ENCODE results near the gene CEP20.
"Not testable (repeated sequence)": the region's sequence is repeated elsewhere in the genome, so short reads cannot be mapped to it uniquely, and the experiment has no call there.

CEP20 gene

GRCh38 chr16:15855704-15856003, 32.7 kb downstream of the CEP20 start:
- no peak overlapping the region for H3K4me3 ChIP-seq (ENCODE audit: low read depth, low read length)
- no peak for DNase-seq (ENCODE audit: low read depth)
- TF ChIP-seq, protein P1, sequence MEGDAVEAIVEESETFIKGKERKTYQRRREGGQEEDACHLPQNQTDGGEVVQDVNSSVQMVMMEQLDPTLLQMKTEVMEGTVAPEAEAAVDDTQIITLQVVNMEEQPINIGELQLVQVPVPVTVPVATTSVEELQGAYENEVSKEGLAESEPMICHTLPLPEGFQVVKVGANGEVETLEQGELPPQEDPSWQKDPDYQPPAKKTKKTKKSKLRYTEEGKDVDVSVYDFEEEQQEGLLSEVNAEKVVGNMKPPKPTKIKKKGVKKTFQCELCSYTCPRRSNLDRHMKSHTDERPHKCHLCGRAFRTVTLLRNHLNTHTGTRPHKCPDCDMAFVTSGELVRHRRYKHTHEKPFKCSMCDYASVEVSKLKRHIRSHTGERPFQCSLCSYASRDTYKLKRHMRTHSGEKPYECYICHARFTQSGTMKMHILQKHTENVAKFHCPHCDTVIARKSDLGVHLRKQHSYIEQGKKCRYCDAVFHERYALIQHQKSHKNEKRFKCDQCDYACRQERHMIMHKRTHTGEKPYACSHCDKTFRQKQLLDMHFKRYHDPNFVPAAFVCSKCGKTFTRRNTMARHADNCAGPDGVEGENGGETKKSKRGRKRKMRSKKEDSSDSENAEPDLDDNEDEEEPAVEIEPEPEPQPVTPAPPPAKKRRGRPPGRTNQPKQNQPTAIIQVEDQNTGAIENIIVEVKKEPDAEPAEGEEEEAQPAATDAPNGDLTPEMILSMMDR (IDR thresholded peaks at IDR 0.05; ENCODE audit: control insufficient read depth, extremely low read depth, insufficient read depth): no peak

GRCh38 chr16:15854906-15855703, 33.3 kb downstream of the CEP20 start:
- H3K4me3 ChIP-seq (ENCODE audit: low read depth, low read length): no peak overlapping the region
- TF ChIP-seq, protein P1 (IDR thresholded peaks at IDR 0.05; ENCODE audit: control insufficient read depth, extremely low read depth, insufficient read depth): no peak
- DNase-seq (ENCODE audit: low read depth): no peak

DNA sequence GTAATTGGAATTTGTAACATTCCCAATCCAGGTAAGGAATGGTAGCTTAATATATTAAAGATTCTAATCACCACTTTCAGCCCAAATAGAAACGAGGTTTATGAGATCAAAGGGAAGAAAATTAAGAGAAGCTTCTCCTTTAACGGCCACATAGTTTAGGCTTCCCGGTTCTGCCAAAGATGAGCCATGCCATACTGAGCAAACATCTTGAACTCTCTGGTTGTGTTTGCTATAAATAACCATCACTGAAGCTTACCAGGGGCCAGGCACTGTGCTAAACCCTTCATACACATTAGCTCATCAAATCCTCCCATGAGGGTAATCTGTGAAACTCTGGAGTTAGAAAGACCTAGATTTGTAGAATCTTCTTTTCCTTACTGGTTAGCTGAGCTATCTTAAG, 34.3 kb downstream of the CEP20 start:
- TF ChIP-seq, protein P1 (IDR thresholded peaks at IDR 0.05; ENCODE audit: control insufficient read depth, extremely low read depth, insufficient read depth): no peak

DNA sequence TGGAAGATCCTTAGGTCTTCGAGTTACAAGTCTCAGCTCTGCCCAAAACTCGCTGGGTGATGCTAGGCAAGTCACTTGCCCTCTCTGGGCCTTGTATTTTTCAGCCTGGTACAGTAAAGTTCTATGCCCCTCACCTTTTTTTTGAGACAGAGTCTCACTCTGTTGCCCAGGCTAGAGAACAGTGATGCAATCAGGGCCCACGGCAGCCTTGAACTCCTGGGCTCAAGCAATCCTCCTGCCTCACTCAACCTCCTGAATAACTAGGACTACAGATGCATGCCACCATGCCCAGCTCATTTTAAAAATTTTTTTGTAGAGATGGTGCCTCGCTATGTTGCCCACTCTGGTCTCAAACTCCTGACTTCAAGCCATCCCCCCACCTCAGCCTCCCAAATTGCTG, 35.4 kb downstream of the CEP20 start:
- no peak for DNase-seq (ENCODE audit: low read depth)
- no peak overlapping the region for H3K4me3 ChIP-seq (ENCODE audit: low read depth, low read length)
- TF ChIP-seq, protein P1 (IDR thresholded peaks at IDR 0.05; ENCODE audit: control insufficient read depth, extremely low read depth, insufficient read depth): no peak

More for the DNA sequence above, 34.3 kb downstream of the CEP20 start:
- no peak overlapping the region for H3K4me3 ChIP-seq (ENCODE audit: low read depth, low read length)
- DNase-seq (ENCODE audit: low read depth): no peak

DNA sequence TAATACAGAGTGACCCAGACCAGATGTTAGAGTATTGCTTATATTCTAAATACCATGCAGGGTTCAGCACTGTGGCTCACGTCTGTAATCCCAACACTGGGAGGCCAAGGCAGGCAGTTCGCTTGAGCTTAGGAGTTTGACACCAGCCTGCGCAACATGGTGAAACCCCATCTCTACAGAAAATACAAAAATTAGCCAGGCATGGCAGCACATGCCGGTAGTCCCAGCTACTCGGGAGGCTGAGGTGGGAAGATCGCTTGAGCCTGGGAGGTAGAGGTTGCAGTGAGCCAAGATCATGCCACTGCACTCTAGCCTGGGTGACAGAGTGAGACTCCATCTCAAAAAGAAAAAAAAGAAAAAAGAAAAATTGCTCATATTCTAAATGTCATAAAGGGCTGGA, 37.8 kb downstream of the CEP20 start:
- not testable (repeated sequence) for H3K4me3 ChIP-seq (ENCODE audit: low read depth, low read length); DNase-seq (ENCODE audit: low read depth)

DNA sequence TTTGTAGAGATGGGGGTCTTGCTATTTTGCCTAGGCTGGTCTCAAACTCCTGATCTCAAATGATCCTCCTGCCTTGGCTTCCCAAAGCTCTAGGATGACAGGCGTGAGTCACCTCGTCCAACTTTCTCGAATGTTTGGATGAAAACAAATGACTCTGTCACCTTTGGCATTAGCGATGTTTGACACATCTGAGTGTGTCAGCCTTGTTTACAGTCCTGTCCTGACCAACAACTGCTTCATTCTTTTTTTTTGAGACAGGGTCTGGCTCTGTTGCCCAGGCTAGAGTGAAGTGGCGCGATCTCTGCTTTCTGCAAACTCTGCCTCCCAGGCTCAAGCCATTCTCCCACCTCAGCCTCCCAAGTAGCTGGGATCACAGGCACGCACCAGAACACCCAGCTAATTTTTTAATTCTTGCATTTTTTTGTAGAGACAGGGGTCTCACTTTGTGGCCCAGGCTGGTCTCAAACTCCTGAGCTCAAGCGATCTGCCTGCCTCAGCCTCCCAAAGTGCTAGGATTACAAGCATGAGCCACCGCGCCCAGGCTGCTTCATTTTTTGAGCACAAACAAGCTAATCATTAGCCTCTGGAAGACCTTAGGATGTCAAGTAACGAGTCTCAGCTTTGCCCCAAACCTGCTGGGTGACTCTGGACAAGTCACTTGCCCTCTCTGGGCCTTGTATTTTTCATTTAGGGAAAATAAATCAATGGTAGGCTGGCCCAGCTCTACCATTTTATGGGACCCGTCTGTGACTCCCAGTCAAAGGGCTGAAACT, 39.0 kb downstream of the CEP20 start:
- no peak for DNase-seq (ENCODE audit: low read depth)
- no peak overlapping the region for H3K4me3 ChIP-seq (ENCODE audit: low read depth, low read length)
- TF ChIP-seq, protein P1 (IDR thresholded peaks at IDR 0.05; ENCODE audit: control insufficient read depth, extremely low read depth, insufficient read depth): no peak

GRCh38 chr16:15847611-15848175, 40.7 kb downstream of the CEP20 start:
- H3K4me3 ChIP-seq (ENCODE audit: low read depth, low read length): no peak overlapping the region
- DNase-seq (ENCODE audit: low read depth): no peak
- TF ChIP-seq, protein P1 (IDR thresholded peaks at IDR 0.05; ENCODE audit: control insufficient read depth, extremely low read depth, insufficient read depth): no peak

Measured in LNCaP clone FGC (cell line).